A549 (cell line): ENCODE data around the gene TPO.

Experiments
- BHLHE40 ChIP-seq: IDR thresholded peaks from 2 replicates; pipeline ENCODE4 v1.6.1; 2012; ENCODE audit warnings: low read depth, low read length, inconsistent platforms
- EP300 ChIP-seq, 2 experiments: fragments of >200 bp; sonication (Bioruptor Twin); formaldehyde crosslinking; IDR thresholded peaks; 2 replicates in 1 of 2; 3 replicates in 1 of 2; pipeline ENCODE4 v1.6.1; 2016 to 2017
- TF ChIP-seq, protein P1 (sequence below): fragments of >200 bp; sonication (Bioruptor Twin); formaldehyde crosslinking; IDR thresholded peaks from 3 replicates; pipeline ENCODE4 v1.5.1; 2016

- TF ChIP-seq BHLHE40: no peak
- TF ChIP-seq, protein P1, sequence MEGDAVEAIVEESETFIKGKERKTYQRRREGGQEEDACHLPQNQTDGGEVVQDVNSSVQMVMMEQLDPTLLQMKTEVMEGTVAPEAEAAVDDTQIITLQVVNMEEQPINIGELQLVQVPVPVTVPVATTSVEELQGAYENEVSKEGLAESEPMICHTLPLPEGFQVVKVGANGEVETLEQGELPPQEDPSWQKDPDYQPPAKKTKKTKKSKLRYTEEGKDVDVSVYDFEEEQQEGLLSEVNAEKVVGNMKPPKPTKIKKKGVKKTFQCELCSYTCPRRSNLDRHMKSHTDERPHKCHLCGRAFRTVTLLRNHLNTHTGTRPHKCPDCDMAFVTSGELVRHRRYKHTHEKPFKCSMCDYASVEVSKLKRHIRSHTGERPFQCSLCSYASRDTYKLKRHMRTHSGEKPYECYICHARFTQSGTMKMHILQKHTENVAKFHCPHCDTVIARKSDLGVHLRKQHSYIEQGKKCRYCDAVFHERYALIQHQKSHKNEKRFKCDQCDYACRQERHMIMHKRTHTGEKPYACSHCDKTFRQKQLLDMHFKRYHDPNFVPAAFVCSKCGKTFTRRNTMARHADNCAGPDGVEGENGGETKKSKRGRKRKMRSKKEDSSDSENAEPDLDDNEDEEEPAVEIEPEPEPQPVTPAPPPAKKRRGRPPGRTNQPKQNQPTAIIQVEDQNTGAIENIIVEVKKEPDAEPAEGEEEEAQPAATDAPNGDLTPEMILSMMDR: no peak
- TF ChIP-seq EP300 (IDR thresholded peaks at IDR 0.05): no peak
Measured at GRCh38 chr2:1585635-1586034, 172.4 kb downstream of the TPO start.
